GM18498 (cell line): ENCODE measurements around the gene LIN9.
A peak's percentile ranks its signal among the peaks of the same experiment; 100 is the strongest.

ENCODE experiments used
- ATAC-seq: cut with Tn5 transposase; IDR thresholded peaks from one replicate; pipeline ENCODE4 v1.9.1; 2021; ENCODE audit warnings: mild to moderate bottlenecking, moderate library complexity; ENCODE audit not compliant: unreplicated experiment

LIN9 gene

GRCh38 chr1:226322986-226323385 lies 14.0 kb upstream of the LIN9 start:
- ATAC-seq = no peak

- no peak for ATAC-seq
These were observed 12.0 kb upstream of the LIN9 start for GRCh38 chr1:226320930-226321329.

- ATAC-seq = no peak
These were observed 9.5 kb upstream of the LIN9 start for GRCh38 chr1:226318471-226318870.

GRCh38 chr1:226314055-226314454 lies 5.1 kb upstream of the LIN9 start:
- no peak for ATAC-seq

GRCh38 chr1:226312065-226312464 lies 3.1 kb upstream of the LIN9 start:
- no peak for ATAC-seq

GRCh38 chr1:226311376-226311775 lies 2.4 kb upstream of the LIN9 start:
- no peak for ATAC-seq

- ATAC-seq = no peak
These were observed 1.8 kb upstream of the LIN9 start for GRCh38 chr1:226310637-226311195.

GRCh38 chr1:226310245-226310540 lies 1.2 kb upstream of the LIN9 start:
- no peak for ATAC-seq

GRCh38 chr1:226309398-226310244 lies 657 bp upstream of the LIN9 start:
- peak; percentile 13 for ATAC-seq

- ATAC-seq = peak; percentile 14
These were observed 720 bp downstream of the LIN9 start for GRCh38 chr1:226308166-226308722.

GRCh38 chr1:226306425-226306824 lies 2.5 kb downstream of the LIN9 start:
- ATAC-seq = no peak

- ATAC-seq = no peak
These were observed 3.8 kb downstream of the LIN9 start for GRCh38 chr1:226305184-226305583.

- no peak for ATAC-seq
These were observed 4.5 kb downstream of the LIN9 start for GRCh38 chr1:226304291-226304955.

- no peak for ATAC-seq
These were observed 6.2 kb downstream of the LIN9 start for GRCh38 chr1:226302731-226303130.

GRCh38 chr1:226296911-226297310 lies 12.1 kb downstream of the LIN9 start:
- ATAC-seq = no peak

- ATAC-seq = no peak
These were observed 15.4 kb downstream of the LIN9 start for GRCh38 chr1:226293553-226293920.

- ATAC-seq = no peak
These were observed 16.0 kb downstream of the LIN9 start for GRCh38 chr1:226292874-226293552.

- ATAC-seq = no peak
These were observed 21.4 kb downstream of the LIN9 start for GRCh38 chr1:226287587-226287986.

- no peak for ATAC-seq
These were observed 27.9 kb downstream of the LIN9 start for GRCh38 chr1:226281058-226281457.

- no peak for ATAC-seq
These were observed 29.5 kb downstream of the LIN9 start for GRCh38 chr1:226279498-226279897.

- no peak for ATAC-seq
These were observed 31.1 kb downstream of the LIN9 start for GRCh38 chr1:226277897-226278296.
